Measurements from ENCODE around the gene SAP30BP.

The SAP30BP gene

DNA sequence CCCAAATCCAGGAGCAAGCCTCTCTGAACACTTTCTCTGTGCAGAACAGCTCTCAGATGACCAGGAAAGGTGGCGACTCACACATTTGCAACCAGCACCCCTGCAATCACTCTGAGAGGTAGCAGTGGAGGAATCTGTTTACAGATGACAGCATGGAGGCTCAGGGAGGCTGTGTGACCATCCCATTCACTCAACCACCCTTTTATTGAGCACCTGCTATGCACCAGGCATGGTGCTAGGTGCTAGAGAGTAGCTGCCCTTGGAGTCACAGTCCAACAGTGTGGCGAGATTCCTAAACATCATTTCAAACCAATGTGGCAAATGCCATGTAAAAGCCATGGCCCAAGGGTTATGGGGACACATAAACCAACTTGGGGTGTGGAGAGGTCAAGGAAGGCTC is 52.6 kb downstream of the SAP30BP start:
- TF ChIP-seq, protein P1, sequence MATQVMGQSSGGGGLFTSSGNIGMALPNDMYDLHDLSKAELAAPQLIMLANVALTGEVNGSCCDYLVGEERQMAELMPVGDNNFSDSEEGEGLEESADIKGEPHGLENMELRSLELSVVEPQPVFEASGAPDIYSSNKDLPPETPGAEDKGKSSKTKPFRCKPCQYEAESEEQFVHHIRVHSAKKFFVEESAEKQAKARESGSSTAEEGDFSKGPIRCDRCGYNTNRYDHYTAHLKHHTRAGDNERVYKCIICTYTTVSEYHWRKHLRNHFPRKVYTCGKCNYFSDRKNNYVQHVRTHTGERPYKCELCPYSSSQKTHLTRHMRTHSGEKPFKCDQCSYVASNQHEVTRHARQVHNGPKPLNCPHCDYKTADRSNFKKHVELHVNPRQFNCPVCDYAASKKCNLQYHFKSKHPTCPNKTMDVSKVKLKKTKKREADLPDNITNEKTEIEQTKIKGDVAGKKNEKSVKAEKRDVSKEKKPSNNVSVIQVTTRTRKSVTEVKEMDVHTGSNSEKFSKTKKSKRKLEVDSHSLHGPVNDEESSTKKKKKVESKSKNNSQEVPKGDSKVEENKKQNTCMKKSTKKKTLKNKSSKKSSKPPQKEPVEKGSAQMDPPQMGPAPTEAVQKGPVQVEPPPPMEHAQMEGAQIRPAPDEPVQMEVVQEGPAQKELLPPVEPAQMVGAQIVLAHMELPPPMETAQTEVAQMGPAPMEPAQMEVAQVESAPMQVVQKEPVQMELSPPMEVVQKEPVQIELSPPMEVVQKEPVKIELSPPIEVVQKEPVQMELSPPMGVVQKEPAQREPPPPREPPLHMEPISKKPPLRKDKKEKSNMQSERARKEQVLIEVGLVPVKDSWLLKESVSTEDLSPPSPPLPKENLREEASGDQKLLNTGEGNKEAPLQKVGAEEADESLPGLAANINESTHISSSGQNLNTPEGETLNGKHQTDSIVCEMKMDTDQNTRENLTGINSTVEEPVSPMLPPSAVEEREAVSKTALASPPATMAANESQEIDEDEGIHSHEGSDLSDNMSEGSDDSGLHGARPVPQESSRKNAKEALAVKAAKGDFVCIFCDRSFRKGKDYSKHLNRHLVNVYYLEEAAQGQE (IDR thresholded peaks at IDR 0.05; ENCODE audit: low read depth) = no peak
- no peak for TF ChIP-seq EGR1 (IDR thresholded peaks at IDR 0.05)
- no peak for TF ChIP-seq TCF12 (IDR thresholded peaks at IDR 0.05; ENCODE audit: low read depth)
- TF ChIP-seq CEBPB (IDR thresholded peaks at IDR 0.05) = no peak
- TF ChIP-seq ZBTB7A (IDR thresholded peaks at IDR 0.05; ENCODE audit: low read depth) = no peak
- no peak for TF ChIP-seq TEAD4 (IDR thresholded peaks at IDR 0.05)
- TF ChIP-seq TAF1 (IDR thresholded peaks at IDR 0.05; ENCODE audit: low read depth) = no peak
- TF ChIP-seq, protein P2, sequence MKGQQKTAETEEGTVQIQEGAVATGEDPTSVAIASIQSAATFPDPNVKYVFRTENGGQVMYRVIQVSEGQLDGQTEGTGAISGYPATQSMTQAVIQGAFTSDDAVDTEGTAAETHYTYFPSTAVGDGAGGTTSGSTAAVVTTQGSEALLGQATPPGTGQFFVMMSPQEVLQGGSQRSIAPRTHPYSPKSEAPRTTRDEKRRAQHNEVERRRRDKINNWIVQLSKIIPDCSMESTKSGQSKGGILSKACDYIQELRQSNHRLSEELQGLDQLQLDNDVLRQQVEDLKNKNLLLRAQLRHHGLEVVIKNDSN (IDR thresholded peaks at IDR 0.05) = no peak
- no peak for TF ChIP-seq RAD21 (IDR thresholded peaks at IDR 0.05; ENCODE audit: low read depth)
- no peak for TF ChIP-seq CREB1 (IDR thresholded peaks at IDR 0.05; ENCODE audit: low read depth)

DNA sequence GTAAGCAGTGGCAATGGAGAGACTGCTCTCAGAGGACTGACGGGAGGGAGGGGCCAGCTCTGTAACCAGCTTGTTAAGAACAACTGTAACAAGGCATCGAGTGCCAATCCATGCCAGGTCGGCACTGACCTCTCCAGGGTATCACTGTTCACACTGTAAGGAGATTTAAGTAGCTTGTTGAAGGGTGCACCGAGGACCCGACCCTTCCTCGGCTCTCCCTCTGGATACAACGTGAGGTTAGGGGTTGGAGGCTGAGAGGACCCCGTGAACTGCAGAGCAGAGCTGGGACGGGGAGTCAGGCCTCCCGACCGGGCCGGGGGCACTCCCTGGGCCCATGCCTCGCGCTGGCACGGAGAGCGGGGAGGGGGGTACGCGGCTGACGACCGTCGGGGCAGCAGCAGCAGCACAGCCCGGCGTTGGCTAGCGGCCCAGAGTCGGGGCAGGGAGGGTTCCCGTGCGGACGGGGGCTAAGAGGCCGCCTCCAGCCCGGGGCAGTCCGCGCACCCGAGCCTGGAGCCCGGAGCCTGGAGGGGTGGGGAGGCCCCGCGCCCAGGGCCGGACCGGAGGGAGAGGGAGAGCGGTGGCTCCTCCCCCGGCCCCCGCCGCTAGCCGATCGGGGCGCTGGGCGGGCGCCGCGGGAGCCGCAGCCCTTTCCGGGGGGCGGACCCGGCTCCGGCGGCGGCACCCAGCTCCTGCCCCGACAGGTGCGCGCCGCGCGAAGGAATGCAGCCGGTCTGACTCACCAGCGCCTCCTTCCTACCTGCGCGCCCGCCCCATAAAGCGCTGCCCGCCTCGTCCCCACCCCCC is 53.7 kb downstream of the SAP30BP start, which contains the start of gene ITGB4:
ITGB4 (plus strand) TSS at position 804 of the 807 bp plus-strand sequence. CDS start 3,245 bp downstream, outside the sequence.
- TF ChIP-seq FOXM1 (IDR thresholded peaks at IDR 0.05; ENCODE audit: borderline replicate concordance, low read depth) (no peak), ZBTB7A (IDR thresholded peaks at IDR 0.05; ENCODE audit: low read depth) (peak; percentile 96; the same call in 1 of the 2 replicates), YY1 (IDR thresholded peaks at IDR 0.05; ENCODE audit: low read depth) (no peak), NFIC (IDR thresholded peaks at IDR 0.05) (peak; percentile 77), RAD21 (IDR thresholded peaks at IDR 0.05; ENCODE audit: low read depth) (no peak), CEBPB (IDR thresholded peaks at IDR 0.05) (no peak), CREB1 (IDR thresholded peaks at IDR 0.05; ENCODE audit: low read depth) (no peak), TCF12 (IDR thresholded peaks at IDR 0.05; ENCODE audit: low read depth) (peak; percentile 37), TEAD4 (IDR thresholded peaks at IDR 0.05) (peak; percentile 68), EP300 (IDR thresholded peaks at IDR 0.05; ENCODE audit: borderline replicate concordance) (0 out of 2 replicates have a peak, but pooled peaks have one; percentile 55), EGR1 (IDR thresholded peaks at IDR 0.05) (no peak), TAF1 (IDR thresholded peaks at IDR 0.05; ENCODE audit: low read depth) (no peak)
- TF ChIP-seq, protein P1 (IDR thresholded peaks at IDR 0.05; ENCODE audit: low read depth) = no peak
- TF ChIP-seq, protein P2 (IDR thresholded peaks at IDR 0.05) = no peak
- TF ChIP-seq, protein P3, sequence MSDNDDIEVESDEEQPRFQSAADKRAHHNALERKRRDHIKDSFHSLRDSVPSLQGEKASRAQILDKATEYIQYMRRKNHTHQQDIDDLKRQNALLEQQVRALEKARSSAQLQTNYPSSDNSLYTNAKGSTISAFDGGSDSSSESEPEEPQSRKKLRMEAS (IDR thresholded peaks at IDR 0.05) = peak; percentile 49; the same call in 1 of the 2 replicates

DNA sequence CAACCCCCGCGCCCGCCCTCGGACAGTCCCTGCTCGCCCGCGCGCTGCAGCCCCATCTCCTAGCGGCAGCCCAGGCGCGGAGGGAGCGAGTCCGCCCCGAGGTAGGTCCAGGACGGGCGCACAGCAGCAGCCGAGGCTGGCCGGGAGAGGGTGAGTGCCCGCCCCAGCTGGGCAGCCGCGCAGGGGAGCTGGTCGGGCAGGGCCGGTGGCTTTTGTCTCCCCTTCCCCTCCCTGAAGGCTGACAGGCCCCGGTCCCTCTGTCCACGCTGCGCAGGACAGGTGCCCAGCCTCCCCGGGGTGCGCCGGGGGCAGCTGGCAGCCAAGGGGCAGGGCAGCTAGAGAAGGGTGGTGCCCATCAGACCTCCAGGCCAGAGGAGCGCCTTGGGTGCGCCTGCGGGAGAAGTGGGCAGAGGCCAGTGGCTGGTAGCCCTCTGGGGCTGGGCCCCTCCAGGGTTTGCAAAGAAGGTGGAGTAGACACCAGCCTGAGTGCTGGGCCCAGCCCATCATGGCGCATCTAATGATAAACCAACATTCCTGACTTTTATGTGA is 54.4 kb downstream of the SAP30BP start:
- TF ChIP-seq, protein P2 (IDR thresholded peaks at IDR 0.05) = peak; percentile 17; the same call in 1 of the 2 replicates
- TF ChIP-seq, protein P3 (IDR thresholded peaks at IDR 0.05) = peak; percentile 58
- TF ChIP-seq EP300 (IDR thresholded peaks at IDR 0.05; ENCODE audit: borderline replicate concordance) (0 out of 2 replicates have a peak, but pooled peaks have one; percentile 9), EGR1 (IDR thresholded peaks at IDR 0.05) (no peak), TAF1 (IDR thresholded peaks at IDR 0.05; ENCODE audit: low read depth) (peak; percentile 69)

DNA sequence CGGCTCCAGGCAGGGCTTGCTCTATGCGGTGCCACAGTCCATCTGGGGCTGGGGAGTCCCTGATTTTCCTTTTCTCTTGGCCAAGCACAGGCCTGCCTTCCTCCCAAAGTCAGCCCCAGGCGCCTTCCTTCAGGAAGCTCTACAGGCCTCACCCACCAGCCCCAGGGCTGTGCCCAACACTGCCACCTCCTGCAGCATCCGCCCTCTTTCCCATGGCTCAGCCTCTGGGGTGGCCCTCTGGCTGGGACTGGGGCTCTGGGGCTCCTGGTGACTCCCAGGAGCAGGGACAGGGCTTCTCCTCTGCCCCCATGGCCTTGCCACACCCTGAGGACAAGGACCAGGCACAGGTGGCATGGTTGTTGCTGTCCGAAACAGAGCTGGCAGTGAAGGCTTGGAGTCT is 54.9 kb downstream of the SAP30BP start:
- TF ChIP-seq CREB1 (IDR thresholded peaks at IDR 0.05; ENCODE audit: low read depth) (no peak), YY1 (IDR thresholded peaks at IDR 0.05; ENCODE audit: low read depth) (no peak), ZBTB7A (IDR thresholded peaks at IDR 0.05; ENCODE audit: low read depth) (no peak), EP300 (IDR thresholded peaks at IDR 0.05; ENCODE audit: borderline replicate concordance) (no peak), TEAD4 (IDR thresholded peaks at IDR 0.05) (no peak)
- TF ChIP-seq, protein P1 (IDR thresholded peaks at IDR 0.05; ENCODE audit: low read depth) = no peak
- TF ChIP-seq, protein P3 (IDR thresholded peaks at IDR 0.05) = no peak
